ENCODE data around the gene NTM. TPM values are rescaled to one million over a fixed set of nuclear protein-coding genes. Genes with fewer than 3 reads are reported as not detected.

NTM gene
- total and polyA plus RNA-seq, 2 of the 8 experiments (the other 6 are each of a cell fraction or from before 2014, with no cell fraction given), result 13.4 to 20.0 TPM

- Histone ChIP-seq H4K20me1 (replicated peaks in 1 of 2; ENCODE audit: control insufficient read depth in 1 of 2, insufficient read depth in 2 of 2, low read length in 2 of 2) (no peaks in the 10 kb centered on the region), H2BK120ac (replicated peaks; ENCODE audit: low read depth, low read length) (no peak overlapping the region), H3K23me2 (ENCODE audit: low read depth, low read length) (no peaks in the 10 kb centered on the region), H4K5ac (ENCODE audit: insufficient read length, low read depth, low read length) (no peak overlapping the region), H4K8ac (ENCODE audit: extremely low read depth, insufficient read depth, low read length) (no peak overlapping the region), H3K4ac (replicated peaks; ENCODE audit: insufficient read length, low read depth, low read length) (no peak overlapping the region), H3K23ac (ENCODE audit: insufficient read length) (no peak overlapping the region), H2BK20ac (ENCODE audit: low read length) (no peak overlapping the region), H4K91ac (replicated peaks; ENCODE audit: insufficient read length, low read length) (no peak overlapping the region), H3K27me3 (replicated peaks in 1 of 4; ENCODE audit: control insufficient read depth in 3 of 4, extremely low read depth in 1 of 4, insufficient read depth in 3 of 4, low read length in 3 of 4) (no peaks in the 10 kb centered on the region), H2BK15ac (ENCODE audit: low read length) (no peak overlapping the region), H3K56ac (replicated peaks; ENCODE audit: insufficient read length, low read depth, low read length) (no peak overlapping the region), H2AFZ (ENCODE audit: low read length) (no peak overlapping the region), H3K79me2 (ENCODE audit: control insufficient read depth in 1 of 2, insufficient read depth in 2 of 2, low read length in 2 of 2) (no peaks in the 10 kb centered on the region), H3K4me1 (replicated peaks in 1 of 4; ENCODE audit: control insufficient read depth in 3 of 4, insufficient read depth in 4 of 4, low read length in 3 of 4) (no peaks in the 10 kb centered on the region), H3K9ac (replicated peaks in 1 of 4; ENCODE audit: extremely low read depth in 1 of 4, low read depth in 3 of 4, low read length in 3 of 4) (no peak overlapping the region), H2BK12ac (ENCODE audit: low read depth, low read length) (no peak overlapping the region), H2AK5ac (ENCODE audit: low read depth, low read length) (no peak overlapping the region), H3K27ac (ENCODE audit: low read depth, low read length) (no peak overlapping the region), H3K9me3 (ENCODE audit: insufficient read depth in 2 of 2, low read depth in 1 of 2, low read length in 1 of 2) (peaks cover 0 to 3% of the 10 kb centered on the region in 2 experiments; a peak in 1 of 4 replicates), H3K36me3 (ENCODE audit: control insufficient read depth in 2 of 4, insufficient read depth in 4 of 4, low read length in 3 of 4) (no peaks in the 10 kb centered on the region; a peak in 1 of 8 replicates), H3K4me3 (ENCODE audit: extremely low read depth in 1 of 4, insufficient read depth in 2 of 4, low read depth in 3 of 4, low read length in 4 of 4) (no peak overlapping the region), H3K14ac (ENCODE audit: insufficient read length) (no peak overlapping the region), H2BK5ac (ENCODE audit: low read depth, low read length) (no peak overlapping the region), H3K79me1 (ENCODE audit: low read depth, low read length) (no peaks in the 10 kb centered on the region), H3K4me2 (ENCODE audit: insufficient read depth in 1 of 2, low read depth in 2 of 2, low read length in 2 of 2) (no peak overlapping the region), H3K18ac (ENCODE audit: extremely low read depth, low read length) (no peak overlapping the region)
- CTCF ChIA-PET (ENCODE audit: partially characterized antibody), result interaction anchor here (1.2 to 2.6 kb wide), 2 partner anchors 15 to 30 kb away, joined by 4 to 14 read pairs; no protein-coding TSS in a partner anchor
- FAIRE-seq (no peak), DNase-seq (ENCODE audit: low read depth in 1 of 2, low spot score in 2 of 2) (no peak)
- POLR2A ChIA-PET (ENCODE audit: partially characterized antibody), result no interaction called here
- WGBS, 2 experiments (ENCODE audit: extremely low coverage in 1 of 2, insufficient coverage in 1 of 2, insufficient read length in 1 of 2, insufficient replicate concordance in 2 of 2, low coverage in 1 of 2, low lambda C conversion rate in 2 of 2, missing lambda C conversion rate in 1 of 2), result 88% methylated on average over 2 of the region's 2 CpGs; no CpG with 5 or more reads in 1 of the 2 experiments
- TF ChIP-seq FOSL1 (IDR thresholded peaks at IDR 0.05; ENCODE audit: insufficient read depth, low read depth, low read length) (no peak), BCL11A (IDR thresholded peaks at IDR 0.05; ENCODE audit: low read depth in 2 of 2, low read length in 2 of 2) (no peak), TEAD4 (IDR thresholded peaks at IDR 0.05; ENCODE audit: low read depth, low read length) (no peak), MAFK (IDR thresholded peaks at IDR 0.05; ENCODE audit: low read depth, low read length) (no peak), POLR2AphosphoS5 (IDR thresholded peaks at IDR 0.05; ENCODE audit: low read depth, low read length) (no peak), SRF (IDR thresholded peaks at IDR 0.05; ENCODE audit: low read depth, low read length) (no peak), PHF8 (conservative IDR thresholded peaks at IDR 0.05; ENCODE audit: low read depth, low read length) (no peak), RXRA (IDR thresholded peaks at IDR 0.05; ENCODE audit: insufficient read depth, low read depth, low read length) (no peak), SIX5 (IDR thresholded peaks at IDR 0.05; ENCODE audit: low read depth, low read length) (no peak), HDAC2 (IDR thresholded peaks at IDR 0.05; ENCODE audit: borderline replicate concordance in 1 of 2, low read depth in 2 of 2, low read length in 2 of 2) (no peak), ATF2 (IDR thresholded peaks at IDR 0.05; ENCODE audit: low read length) (no peak), BRCA1 (IDR thresholded peaks at IDR 0.05; ENCODE audit: low read depth, low read length) (no peak)
These were observed 347.2 kb downstream of the NTM start for GRCh38 chr11:131717616-131718015.
